Endothelial cell of umbilical vein (primary cell): ENCODE data around the gene CEP55. TPM values are rescaled to one million over a fixed set of nuclear protein-coding genes. Genes with fewer than 3 reads are reported as not detected.

Experiments used
- BruUV-seq: library from RNA; stranded (reverse); fragments of 400-500 nt; replicated peaks from 2 replicates; lab custom pipeline; 2021; lab: Mats Ljungman, UMichigan
- CTCF ChIA-PET: fragments of 300-600, 350-600 bp; sonication (Branson Sonifier 250); formaldehyde crosslinking; loops from one replicate; lab custom pipeline; 2021; ENCODE audit warnings: antibody characterized with exemption, inconsistent platforms; lab: Charles Lee
- POLR2A ChIA-PET: fragments of 300-600, 350-600 bp; sonication (Branson Sonifier 250); formaldehyde crosslinking; loops from one replicate; lab custom pipeline; 2021; ENCODE audit warnings: antibody characterized with exemption, inconsistent platforms; lab: Charles Lee
- DNase-seq: peaks from one replicate; pipeline ENCODE4 v3.0.0-alpha.2; 2011; ENCODE audit warnings: low read depth, low spot score
- FAIRE-seq: peaks from 2 replicates; lab custom pipeline; 2011; peaks lifted over from hg19 to GRCh38; lab: Jason Lieb, UNC
- H2AFZ ChIP-seq: 2 replicates; pipeline ENCODE4 v1.6.0; 2012; ENCODE audit warnings: low read depth, low read length, control low read depth, inconsistent platforms
- H3K27ac ChIP-seq: 2 replicates; pipeline ENCODE4 v1.5.1; 2011; ENCODE audit warnings: low read depth, mild to moderate bottlenecking, control low read depth, low read length, moderate library complexity; ENCODE audit not compliant: insufficient read depth
- H3K27me3 ChIP-seq, 2 experiments: 2 replicates each; pipeline versions ENCODE4 v1.6.0 to v1.6.1; 2011; ENCODE audit warnings: low read length in 2 of 2, mixed read lengths in 1 of 2; ENCODE audit not compliant: control insufficient read depth in 2 of 2, insufficient read depth in 2 of 2
- H3K36me3 ChIP-seq, 2 experiments: 2 replicates in 1 of 2; 3 replicates in 1 of 2; pipeline ENCODE4 v1.5.1; 2011; ENCODE audit warnings: low read length in 2 of 2, mild to moderate bottlenecking in 1 of 2, moderate library complexity in 1 of 2; ENCODE audit not compliant: control insufficient read depth in 2 of 2, insufficient read depth in 2 of 2; ENCODE audit errors: extremely low read depth in 1 of 2
- H3K4me1 ChIP-seq: 3 replicates; pipeline ENCODE4 v1.5.1; 2011; ENCODE audit warnings: mild to moderate bottlenecking, low read length; ENCODE audit not compliant: control insufficient read depth, insufficient read depth; ENCODE audit errors: extremely low read depth
- H3K4me2 ChIP-seq: 2 replicates; pipeline ENCODE4 v1.6.1; 2011; ENCODE audit warnings: low read length, control low read depth, mixed read lengths; ENCODE audit not compliant: insufficient read depth
- H3K4me3 ChIP-seq, 3 experiments: fragments of 200-600 bp in 1 of 3; sonication (generic), shearing (Covaris generic) in 1 of 3; replicated peaks in 1 of 3; 2 replicates each; pipeline ENCODE4 v1.5.1; 2011 to 2016; ENCODE audit warnings: control low read depth in 3 of 3, low read length in 3 of 3, mild to moderate bottlenecking in 2 of 3, inconsistent platforms in 1 of 3, low read depth in 1 of 3, moderate library complexity in 1 of 3; ENCODE audit not compliant: insufficient read depth in 1 of 3
- H3K79me2 ChIP-seq: 2 replicates; pipeline ENCODE4 v1.6.0; 2012; ENCODE audit warnings: low read length, inconsistent platforms; ENCODE audit not compliant: control insufficient read depth, insufficient read depth
- H3K9ac ChIP-seq: replicated peaks from 2 replicates; pipeline ENCODE3; 2011; ENCODE audit warnings: low read length, control low read depth; ENCODE audit not compliant: insufficient read depth; ENCODE audit errors: extremely low read depth
- H3K9me1 ChIP-seq: replicated peaks from 3 replicates; pipeline ENCODE4 v1.6.0; 2011; ENCODE audit warnings: mild to moderate bottlenecking, low read length; ENCODE audit not compliant: control insufficient read depth, insufficient read depth; ENCODE audit errors: extremely low read depth
- H3K9me3 ChIP-seq: replicated peaks from 2 replicates; pipeline ENCODE4 v1.5.1; 2012; ENCODE audit warnings: low read length, inconsistent platforms; ENCODE audit not compliant: control insufficient read depth, insufficient read depth
- H4K20me1 ChIP-seq: replicated peaks from 2 replicates; pipeline ENCODE3; 2011; ENCODE audit warnings: mild to moderate bottlenecking, low read length; ENCODE audit not compliant: control insufficient read depth, insufficient read depth; ENCODE audit errors: extremely low read depth
- CTCF ChIP-seq, 2 donors: IDR thresholded peaks; 1 replicate in 1 of 2; 2 replicates in 1 of 2; pipeline ENCODE4 v1.5.1; 2011; ENCODE audit warnings: low read length in 2 of 2, mild to moderate bottlenecking in 2 of 2, moderate library complexity in 2 of 2, control low read depth in 1 of 2, inconsistent platforms in 1 of 2, low read depth in 1 of 2; ENCODE audit not compliant: insufficient read depth in 1 of 2; ENCODE audit errors: extremely low read depth in 1 of 2
- EZH2 ChIP-seq: IDR thresholded peaks from 2 replicates; pipeline ENCODE4 v1.6.1; 2012; ENCODE audit warnings: borderline replicate concordance, low read depth, mild to moderate bottlenecking, moderate library complexity, low read length, inconsistent platforms; ENCODE audit not compliant: severe bottlenecking
- FOS ChIP-seq: IDR thresholded peaks from 2 replicates; pipeline ENCODE4 v1.6.1; 2011; ENCODE audit warnings: mild to moderate bottlenecking, low read length, moderate library complexity, borderline replicate concordance; ENCODE audit not compliant: insufficient read depth
- GATA2 ChIP-seq: IDR thresholded peaks from 2 replicates; pipeline ENCODE4 v1.7.0; 2011; ENCODE audit warnings: low read depth, mild to moderate bottlenecking, moderate library complexity, mixed read lengths, low read length; ENCODE audit not compliant: insufficient read length, insufficient read depth
- JUN ChIP-seq: IDR thresholded peaks from 2 replicates; pipeline ENCODE4 v1.6.1; 2011; ENCODE audit warnings: borderline replicate concordance, low read depth; ENCODE audit not compliant: insufficient read length, insufficient read depth
- MAX ChIP-seq: IDR thresholded peaks from 2 replicates; pipeline ENCODE4 v1.6.1; 2011; ENCODE audit not compliant: insufficient read depth, insufficient read length
- MYC ChIP-seq: IDR thresholded peaks from one replicate; pipeline ENCODE4 v1.6.1; 2011; ENCODE audit warnings: mild to moderate bottlenecking, low read depth, low read length
- POLR2A ChIP-seq: IDR thresholded peaks from 2 replicates; pipeline ENCODE4 v1.6.1; 2012; ENCODE audit warnings: low read depth, mild to moderate bottlenecking, control low read depth, low read length
- POLR2AphosphoS5 ChIP-seq: IDR thresholded peaks from 2 replicates; pipeline ENCODE4 v1.6.1; 2012; ENCODE audit warnings: low read depth, mild to moderate bottlenecking, control low read depth, low read length, moderate library complexity; ENCODE audit not compliant: insufficient read depth
- dilution Hi-C: fragments of 300-500 bp; cut with MboI; formaldehyde crosslinking; loops from one replicate; pipeline ENCODE4 v1.15.0; 2019; ENCODE audit warnings: low sequenced_read_pairs; ENCODE audit not compliant: extremely low pct_ligation_motif_present
- intact Hi-C: fragments of 100-400 bp; cut with micrococcal nuclease; formaldehyde crosslinking; loops from one replicate; pipeline ENCODE4 v1.10.0; 2022
- polyA plus RNA-seq, 4 experiments: library from polyadenylated mRNA; depleted of rRNA in 3 of 4; stranded (reverse) in 3 of 4; unstranded in 1 of 4; fragments of >200 nt; gene quantifications; 2 replicates each; pipeline versions ENCODE4 v1.2.1 to v1.2.3, GENCODE V29; 2011 to 2012; ENCODE audit warnings: missing spikeins in 1 of 4
- total RNA-seq: library from RNA; stranded (reverse); gene quantifications from 2 replicates; pipeline ENCODE4 v1.2.3, GENCODE V29; 2021

The CEP55 gene
- total and polyA plus RNA-seq, 2 donors (not counting 3 experiments of a cell fraction or from before 2014, with no cell fraction given), result 17.4 to 63.0 TPM

- peaks cover 6% of the 10 kb centered on the region for H3K4me1 ChIP-seq
- no TSS peak for BruUV-seq
- H3K9me1 ChIP-seq, result no peaks in the 10 kb centered on the region
- DNase-seq (peak; percentile 74), FAIRE-seq (peak; percentile 97)
- H3K4me3 ChIP-seq, result no peak overlapping the region
- no peak overlapping the region for H3K4me2 ChIP-seq
- H3K27me3 ChIP-seq, result no peaks in the 10 kb centered on the region
- TF ChIP-seq JUN, result no peak
- no peak for TF ChIP-seq GATA2
- peak; percentile 32 for TF ChIP-seq FOS
- TF ChIP-seq CTCF (IDR thresholded peaks at IDR 0.05; ENCODE audit: extremely low read depth in 1 of 2, insufficient read depth in 1 of 2, low read depth in 1 of 2, low read length in 2 of 2), result peak; percentile 84 to 90
- peak overlapping the region; percentile 63 for H2AFZ ChIP-seq
- H3K79me2 ChIP-seq, result no peaks in the 10 kb centered on the region
- H3K9me3 ChIP-seq, result no peaks in the 10 kb centered on the region
- ChIA-PET CTCF (interaction anchor here (0.5 to 6.0 kb wide), 43 partner anchors 9 to 889 kb away, joined by 3 to 239 read pairs (median 5); partner anchors contain the start of genes CEP55, FFAR4 and FRA10AC1), POLR2A (no interaction called here)
- dilution Hi-C loops (no loop called here), intact Hi-C loops (loop anchor here (1.0 to 2.0 kb wide), 4 partner anchors 125 to 366 kb away; no protein-coding TSS in a partner anchor)
- no peaks in the 10 kb centered on the region for H3K36me3 ChIP-seq
- no peaks in the 10 kb centered on the region for H4K20me1 ChIP-seq
- H3K27ac ChIP-seq, result no peak overlapping the region
- no peak overlapping the region for H3K9ac ChIP-seq
These were observed 58.5 kb downstream of the CEP55 start for GRCh38 chr10:93554760-93555432.

- H3K27ac ChIP-seq, result no peak overlapping the region
- TF ChIP-seq POLR2A (no peak), FOS (no peak), MYC (no peak), CTCF (IDR thresholded peaks at IDR 0.05; ENCODE audit: extremely low read depth in 1 of 2, insufficient read depth in 1 of 2, low read depth in 1 of 2, low read length in 2 of 2) (no peak), GATA2 (no peak), POLR2AphosphoS5 (no peak), EZH2 (no peak), MAX (no peak), JUN (no peak)
- H3K9me1 ChIP-seq, result no peaks in the 10 kb centered on the region
- no peaks in the 10 kb centered on the region for H4K20me1 ChIP-seq
- no TSS peak for BruUV-seq
- no peaks in the 10 kb centered on the region for H3K9me3 ChIP-seq
- H3K27me3 ChIP-seq, result peaks cover 3 to 6% of the 10 kb centered on the region in 2 experiments
- dilution Hi-C loops (no loop called here), intact Hi-C loops (no loop called here)
- H3K4me1 ChIP-seq, result peaks cover 6% of the 10 kb centered on the region
- no peak overlapping the region for H3K4me2 ChIP-seq
- POLR2A ChIA-PET, result no interaction called here
- no peaks in the 10 kb centered on the region for H3K36me3 ChIP-seq
- DNase-seq, result no peak
- H3K9ac ChIP-seq, result no peak overlapping the region
- H3K79me2 ChIP-seq, result no peaks in the 10 kb centered on the region
- no peak overlapping the region for H2AFZ ChIP-seq
- H3K4me3 ChIP-seq, result no peak overlapping the region
- no peak for FAIRE-seq
- CTCF ChIA-PET, result no interaction called here
These were observed 63.1 kb downstream of the CEP55 start for GRCh38 chr10:93559490-93559889.
